Activated naive CD4-positive, alpha-beta T cell treated with anti-CD3 and anti-CD28 coated beads, Interleukin-2, amount 10 ng/mL, durations not matched to agents 7 days and 5 days (primary cell): ENCODE measurements around the gene ATP6V0C.
A peak's percentile ranks its signal among the peaks of the same experiment; 100 is the strongest.

ENCODE experiments used
- CTCF ChIA-PET: fragments of 350-600 bp; sonication (Branson Sonifier 250); formaldehyde crosslinking; loops from one replicate; lab custom pipeline; 2021; ENCODE audit warnings: antibody characterized with exemption; lab: Charles Lee
- DNase-seq: peaks from one replicate; pipeline ENCODE4 v3.0.0-alpha.2; 2020
- H3K27ac Mint-ChIP-seq: one replicate; pipeline ENCODE4 v1.8.0; 2021; ENCODE audit warnings: mild to moderate bottlenecking, moderate library complexity, mixed read lengths
- H3K27me3 Mint-ChIP-seq: one replicate; pipeline ENCODE4 v1.8.0; 2021; ENCODE audit warnings: mild to moderate bottlenecking, mixed read lengths
- H3K36me3 Mint-ChIP-seq: one replicate; pipeline ENCODE4 v1.8.0; 2021; ENCODE audit warnings: mixed read lengths
- H3K4me1 Mint-ChIP-seq: one replicate; pipeline ENCODE4 v1.8.0; 2021; ENCODE audit warnings: mixed read lengths
- H3K4me3 Mint-ChIP-seq: one replicate; pipeline ENCODE4 v1.8.0; 2021; ENCODE audit warnings: mild to moderate bottlenecking, moderate library complexity, mixed read lengths
- H3K9me3 Mint-ChIP-seq: one replicate; pipeline ENCODE4 v1.8.0; 2021; ENCODE audit warnings: mixed read lengths

The ATP6V0C gene

GRCh38 chr16:2490190-2491105 lies 23.3 kb upstream of the ATP6V0C start:
- no peak for DNase-seq
- H3K9me3 Mint-ChIP-seq: no peaks in the 10 kb centered on the region
- no peak overlapping the region for H3K4me3 Mint-ChIP-seq
- H3K4me1 Mint-ChIP-seq: peaks cover 18% of the 10 kb centered on the region
- CTCF ChIA-PET: no interaction called here
- H3K27ac Mint-ChIP-seq: peak overlapping the region; percentile 49
- H3K36me3 Mint-ChIP-seq: no peaks in the 10 kb centered on the region
- peaks cover 7% of the 10 kb centered on the region for H3K27me3 Mint-ChIP-seq

DNA sequence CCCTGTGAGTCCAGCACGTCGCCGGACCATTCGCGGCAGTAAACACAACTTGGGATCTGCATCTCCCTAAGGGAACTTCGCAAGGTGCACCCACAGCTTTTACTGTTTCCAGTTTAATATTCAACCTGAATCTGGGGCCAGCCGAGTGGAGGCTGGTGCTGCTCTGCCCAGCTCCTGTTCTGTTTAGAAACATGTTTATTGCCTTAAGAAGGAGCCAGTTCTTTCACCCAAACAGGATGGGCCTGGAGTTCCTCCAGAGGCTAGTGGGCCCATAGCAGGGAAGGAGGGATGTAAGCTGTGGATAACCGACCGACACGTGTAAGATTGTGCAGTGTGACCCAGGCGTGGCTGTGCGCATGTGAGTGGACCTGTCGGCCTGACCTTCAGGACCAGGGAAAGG lies 21.5 kb upstream of the ATP6V0C start:
- no peak for DNase-seq
- peaks cover 2% of the 10 kb centered on the region for H3K27me3 Mint-ChIP-seq
- H3K27ac Mint-ChIP-seq: no peak overlapping the region
- no peaks in the 10 kb centered on the region for H3K9me3 Mint-ChIP-seq
- CTCF ChIA-PET: interaction anchor here (2.0 kb wide), 1 partner anchor 9 kb away, joined by 6 read pairs; no protein-coding TSS in a partner anchor
- H3K4me3 Mint-ChIP-seq: no peak overlapping the region
- H3K36me3 Mint-ChIP-seq: no peaks in the 10 kb centered on the region
- H3K4me1 Mint-ChIP-seq: peaks cover 9% of the 10 kb centered on the region

DNA sequence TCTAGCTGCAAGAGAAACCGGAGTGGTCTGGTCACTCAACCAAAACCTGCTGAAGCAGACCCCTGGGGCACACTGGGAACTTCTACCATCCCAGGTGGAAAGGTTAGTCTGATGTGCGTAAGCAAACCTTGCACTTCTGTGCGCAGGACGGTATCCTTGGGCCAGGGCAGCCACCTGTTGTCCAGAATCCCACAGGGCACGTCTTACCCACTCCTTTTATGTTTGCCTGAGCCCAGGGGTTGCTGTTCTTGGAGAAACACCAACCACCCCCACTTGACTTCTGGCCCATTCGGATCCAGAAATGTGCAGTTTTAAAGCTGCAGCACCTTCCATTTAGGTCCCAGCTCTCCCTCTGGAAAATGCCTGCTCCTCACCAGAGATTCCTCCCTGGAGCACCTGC lies 20.1 kb upstream of the ATP6V0C start:
- Mint-ChIP-seq H3K4me3 (no peak overlapping the region), H3K27ac (no peak overlapping the region), H3K27me3 (no peaks in the 10 kb centered on the region), H3K36me3 (no peaks in the 10 kb centered on the region), H3K9me3 (no peaks in the 10 kb centered on the region), H3K4me1 (no peaks in the 10 kb centered on the region)
- CTCF ChIA-PET: interaction anchor here (1.3 kb wide), 1 partner anchor 64 kb away, joined by 3 read pairs; no protein-coding TSS in a partner anchor
- DNase-seq: no peak

DNA sequence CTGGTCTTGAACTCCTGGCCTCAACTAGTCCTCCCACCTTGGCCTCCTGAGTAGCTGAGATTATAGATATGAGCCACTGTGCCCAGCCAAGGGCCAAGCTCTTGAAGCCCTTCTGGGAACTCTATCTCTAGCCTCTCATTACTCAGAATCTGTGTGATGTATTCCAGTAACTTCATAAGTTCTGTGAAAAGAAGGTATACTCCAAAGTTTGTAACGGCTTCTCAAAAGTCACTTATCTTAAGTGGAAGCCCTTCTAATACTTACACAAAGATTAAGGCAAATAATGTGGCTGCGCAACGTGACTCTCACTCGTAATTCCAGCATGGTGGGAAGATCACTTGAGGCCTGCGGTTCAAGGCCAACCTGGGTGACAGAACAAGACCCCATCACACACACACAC lies 19.1 kb upstream of the ATP6V0C start:
- CTCF ChIA-PET: interaction anchor here (1.3 kb wide), 1 partner anchor 65 kb away, joined by 3 read pairs; no protein-coding TSS in a partner anchor
- no peaks in the 10 kb centered on the region for H3K27me3 Mint-ChIP-seq
- H3K27ac Mint-ChIP-seq: no peak overlapping the region
- no peak for DNase-seq
- H3K4me1 Mint-ChIP-seq: no peaks in the 10 kb centered on the region
- H3K4me3 Mint-ChIP-seq: no peak overlapping the region
- H3K9me3 Mint-ChIP-seq: no peaks in the 10 kb centered on the region
- no peaks in the 10 kb centered on the region for H3K36me3 Mint-ChIP-seq

DNA sequence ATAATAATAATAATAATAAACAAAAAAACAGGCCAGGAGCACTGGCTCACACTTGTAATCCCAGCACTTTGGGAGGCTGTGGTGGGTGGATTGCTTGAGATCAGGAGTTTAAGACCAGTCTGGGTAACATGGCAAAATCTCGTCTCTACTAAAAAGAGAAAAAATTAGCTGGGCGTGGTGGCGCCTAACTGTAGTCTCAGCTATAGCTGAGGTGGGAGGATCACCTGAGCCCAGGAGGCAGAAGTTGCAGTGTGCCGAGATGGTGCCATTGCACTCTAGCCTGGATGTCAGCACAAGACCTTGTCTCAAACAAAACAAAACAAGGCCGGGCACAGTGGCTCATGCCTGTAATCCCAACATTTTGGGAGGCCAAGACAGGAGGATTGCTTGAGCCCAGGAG lies 18.7 kb upstream of the ATP6V0C start:
- Mint-ChIP-seq H3K27ac (no peak overlapping the region), H3K36me3 (no peaks in the 10 kb centered on the region), H3K4me1 (no peaks in the 10 kb centered on the region), H3K4me3 (no peak overlapping the region), H3K9me3 (no peaks in the 10 kb centered on the region), H3K27me3 (no peaks in the 10 kb centered on the region)
- CTCF ChIA-PET: interaction anchor here (1.1 kb wide), 1 partner anchor 16 kb away, joined by 4 read pairs; no protein-coding TSS in a partner anchor
- DNase-seq: no peak

DNA sequence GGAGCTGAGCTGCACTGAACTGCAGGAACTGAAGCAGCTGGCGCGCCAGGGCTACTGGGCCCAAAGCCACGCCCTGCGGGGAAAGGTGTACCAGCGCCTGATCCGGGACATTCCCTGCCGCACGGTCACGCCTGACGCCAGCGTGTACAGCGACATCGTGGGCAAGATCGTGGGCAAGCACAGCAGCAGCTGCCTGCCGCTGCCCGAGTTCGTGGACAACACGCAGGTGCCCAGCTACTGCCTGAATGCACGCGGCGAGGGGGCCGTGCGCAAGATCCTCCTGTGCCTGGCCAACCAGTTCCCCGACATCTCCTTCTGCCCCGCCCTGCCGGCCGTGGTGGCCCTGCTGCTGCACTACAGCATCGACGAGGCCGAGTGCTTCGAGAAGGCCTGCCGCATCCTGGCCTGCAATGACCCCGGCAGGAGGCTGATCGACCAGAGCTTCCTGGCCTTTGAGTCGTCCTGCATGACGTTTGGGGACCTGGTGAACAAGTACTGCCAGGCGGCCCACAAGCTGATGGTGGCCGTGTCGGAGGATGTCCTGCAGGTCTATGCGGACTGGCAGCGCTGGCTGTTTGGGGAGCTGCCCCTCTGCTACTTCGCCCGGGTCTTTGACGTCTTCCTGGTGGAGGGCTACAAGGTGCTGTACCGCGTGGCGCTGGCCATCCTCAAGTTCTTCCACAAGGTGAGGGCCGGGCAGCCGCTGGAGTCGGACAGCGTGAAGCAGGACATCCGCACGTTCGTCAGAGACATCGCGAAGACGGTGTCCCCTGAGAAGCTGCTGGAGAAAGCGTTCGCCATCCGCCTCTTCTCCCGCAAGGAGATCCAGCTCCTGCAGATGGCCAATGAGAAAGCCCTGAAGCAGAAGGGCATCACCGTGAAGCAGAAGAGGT lies 17.3 kb upstream of the ATP6V0C start:
- no peak overlapping the region for H3K4me3 Mint-ChIP-seq
- no peak for DNase-seq
- H3K27ac Mint-ChIP-seq: no peak overlapping the region
- no peaks in the 10 kb centered on the region for H3K4me1 Mint-ChIP-seq
- H3K36me3 Mint-ChIP-seq: no peaks in the 10 kb centered on the region
- H3K27me3 Mint-ChIP-seq: no peaks in the 10 kb centered on the region
- CTCF ChIA-PET: interaction anchor here (1.1 kb wide), 1 partner anchor 15 kb away, joined by 4 read pairs; no protein-coding TSS in a partner anchor
- no peaks in the 10 kb centered on the region for H3K9me3 Mint-ChIP-seq

DNA sequence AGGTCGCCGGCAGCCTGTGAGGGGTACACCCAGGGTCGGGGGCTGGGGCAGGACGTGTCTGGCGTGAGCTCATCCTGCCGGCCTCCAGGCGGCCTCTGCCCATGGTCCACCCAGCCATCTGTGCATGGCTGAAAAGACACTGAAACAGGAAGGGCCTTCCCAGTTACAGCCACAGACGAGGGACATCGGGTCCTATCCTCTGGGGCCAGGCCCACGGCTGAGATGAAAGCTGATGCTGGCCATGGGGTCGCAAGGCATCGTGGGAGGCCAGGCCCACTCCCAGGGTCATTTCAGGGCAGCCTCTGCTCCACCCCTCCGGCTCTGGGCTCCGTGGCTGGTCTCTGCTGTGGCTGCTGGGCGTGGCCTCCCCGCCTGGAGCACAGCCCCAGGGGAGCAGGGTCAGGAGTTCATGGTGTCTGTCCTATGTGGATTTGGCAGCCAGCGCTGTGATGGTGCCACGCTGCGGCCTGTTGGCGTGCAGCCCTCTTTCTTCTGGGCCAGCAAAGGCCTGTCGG lies 16.6 kb upstream of the ATP6V0C start:
- H3K36me3 Mint-ChIP-seq: no peaks in the 10 kb centered on the region
- H3K27ac Mint-ChIP-seq: no peak overlapping the region
- CTCF ChIA-PET: no interaction called here

GRCh38 chr16:2497695-2498484 lies 15.9 kb upstream of the ATP6V0C start:
- no peaks in the 10 kb centered on the region for H3K36me3 Mint-ChIP-seq
- no peaks in the 10 kb centered on the region for H3K4me1 Mint-ChIP-seq
- H3K4me3 Mint-ChIP-seq: no peak overlapping the region
- no peaks in the 10 kb centered on the region for H3K27me3 Mint-ChIP-seq
- no peak for DNase-seq
- CTCF ChIA-PET: no interaction called here
- H3K27ac Mint-ChIP-seq: no peak overlapping the region
- H3K9me3 Mint-ChIP-seq: no peaks in the 10 kb centered on the region

More for the DNA sequence above, 16.6 kb upstream of the ATP6V0C start:
- H3K27me3 Mint-ChIP-seq: no peaks in the 10 kb centered on the region
- H3K4me1 Mint-ChIP-seq: no peaks in the 10 kb centered on the region
- DNase-seq: no peak
- H3K9me3 Mint-ChIP-seq: no peaks in the 10 kb centered on the region
- no peak overlapping the region for H3K4me3 Mint-ChIP-seq

GRCh38 chr16:2498531-2499253 lies 15.1 kb upstream of the ATP6V0C start:
- no peaks in the 10 kb centered on the region for H3K27me3 Mint-ChIP-seq
- DNase-seq: no peak
- H3K36me3 Mint-ChIP-seq: no peaks in the 10 kb centered on the region
- CTCF ChIA-PET: no interaction called here
- no peak overlapping the region for H3K27ac Mint-ChIP-seq
- no peak overlapping the region for H3K4me3 Mint-ChIP-seq
- no peaks in the 10 kb centered on the region for H3K4me1 Mint-ChIP-seq
- H3K9me3 Mint-ChIP-seq: no peaks in the 10 kb centered on the region

- no peaks in the 10 kb centered on the region for H3K4me1 Mint-ChIP-seq
- no peak overlapping the region for H3K4me3 Mint-ChIP-seq
- DNase-seq: no peak
- CTCF ChIA-PET: interaction anchor here (2.3 to 2.5 kb wide), 2 partner anchors 156 to 161 kb away, joined by 5 to 7 read pairs; no protein-coding TSS in a partner anchor
- no peak overlapping the region for H3K27ac Mint-ChIP-seq
- H3K27me3 Mint-ChIP-seq: no peaks in the 10 kb centered on the region
- H3K36me3 Mint-ChIP-seq: no peaks in the 10 kb centered on the region
- H3K9me3 Mint-ChIP-seq: no peaks in the 10 kb centered on the region
Observed at GRCh38 chr16:2499454-2499853, 14.3 kb upstream of the ATP6V0C start.

GRCh38 chr16:2499890-2500429 lies 13.8 kb upstream of the ATP6V0C start:
- CTCF ChIA-PET: interaction anchor here (2.1 to 2.5 kb wide), 4 partner anchors 13 to 162 kb away, joined by 5 to 12 read pairs (median 6); partner anchors contain the start of gene TBC1D24

GRCh38 chr16:2500430-2500917 lies 13.3 kb upstream of the ATP6V0C start:
- Mint-ChIP-seq H3K4me1 (no peaks in the 10 kb centered on the region), H3K9me3 (no peaks in the 10 kb centered on the region), H3K27me3 (no peaks in the 10 kb centered on the region), H3K27ac (no peak overlapping the region), H3K4me3 (no peak overlapping the region), H3K36me3 (no peaks in the 10 kb centered on the region)
- no peak for DNase-seq
- CTCF ChIA-PET: interaction anchor here (1.0 to 2.5 kb wide), 13 partner anchors 9 to 482 kb away, joined by 3 to 13 read pairs (median 5); partner anchors contain the start of gene TBC1D24

More at GRCh38 chr16:2499890-2500429, 13.8 kb upstream of the ATP6V0C start:
- Mint-ChIP-seq H3K36me3 (no peaks in the 10 kb centered on the region), H3K9me3 (no peaks in the 10 kb centered on the region), H3K27me3 (no peaks in the 10 kb centered on the region), H3K27ac (no peak overlapping the region), H3K4me3 (no peak overlapping the region), H3K4me1 (no peaks in the 10 kb centered on the region)
- DNase-seq: no peak
